Activated CD8-positive, alpha-beta T cell treated with anti-CD3 and anti-CD28 coated beads for 36 hours (primary cell): ENCODE data around the gene ITSN2. TPM values are rescaled to one million over a fixed set of nuclear protein-coding genes. Genes with fewer than 3 reads are reported as not detected.
A peak's percentile ranks its signal among the peaks of the same experiment; 100 is the strongest.

Experiments used
- ATAC-seq: fragments of 200-7000 bp; cut with Tn5 transposase; one replicate; pipeline ENCODE4 v1.10.0; 2021; ENCODE audit warnings: mild to moderate bottlenecking, moderate library complexity
- CTCF ChIA-PET: fragments of 350-600 bp; sonication (Branson Sonifier 250); formaldehyde crosslinking; loops from one replicate; lab custom pipeline; 2021; ENCODE audit warnings: antibody characterized with exemption; lab: Charles Lee
- POLR2A ChIA-PET: fragments of 350-600 bp; sonication (Branson Sonifier 250); formaldehyde crosslinking; loops from one replicate; lab custom pipeline; 2021; ENCODE audit warnings: antibody characterized with exemption; lab: Charles Lee
- DNase-seq: peaks from one replicate; pipeline ENCODE4 v3.0.0-alpha.2; 2020
- H3K27ac Mint-ChIP-seq: one replicate; pipeline ENCODE4 v1.8.0; 2021; ENCODE audit warnings: mild to moderate bottlenecking, mixed read lengths
- H3K27me3 Mint-ChIP-seq: one replicate; pipeline ENCODE4 v1.8.0; 2021; ENCODE audit warnings: mixed read lengths
- H3K36me3 Mint-ChIP-seq: one replicate; pipeline ENCODE4 v1.8.0; 2021; ENCODE audit warnings: low read depth, mixed read lengths
- H3K4me1 Mint-ChIP-seq: one replicate; pipeline ENCODE4 v1.8.0; 2021; ENCODE audit warnings: low read depth, mixed read lengths
- H3K4me3 Mint-ChIP-seq: one replicate; pipeline ENCODE4 v1.8.0; 2021; ENCODE audit warnings: mild to moderate bottlenecking, moderate library complexity, mixed read lengths
- H3K9me3 Mint-ChIP-seq: one replicate; pipeline ENCODE4 v1.8.0; 2021; ENCODE audit warnings: mixed read lengths
- intact Hi-C: fragments of 100-400 bp; cut with micrococcal nuclease; formaldehyde crosslinking; loops from one replicate; pipeline ENCODE4 v1.10.0; 2022
- total RNA-seq, 2 experiments: library from RNA; stranded (reverse); gene quantifications; one replicate each; pipeline ENCODE4 v1.2.3, GENCODE V29; 2021
- TF ChIP-seq, protein P1 (sequence below): fragments of 200-600 bp; IDR thresholded peaks from one replicate; pipeline ENCODE4 v1.8.0; 2022; ENCODE audit warnings: antibody characterized with exemption, mild to moderate bottlenecking

The ITSN2 gene
- total RNA-seq, 2 experiments from 2014 or later = 44.0 to 48.6 TPM

- Mint-ChIP-seq H3K4me1 (no peaks in the 10 kb centered on the region), H3K27ac (no peak overlapping the region), H3K4me3 (no peak overlapping the region), H3K9me3 (no peaks in the 10 kb centered on the region), H3K27me3 (no peaks in the 10 kb centered on the region), H3K36me3 (peaks cover 19% of the 10 kb centered on the region)
- ChIA-PET POLR2A (no interaction called here), CTCF (interaction anchor here (0.9 to 1.1 kb wide), 2 partner anchors 104 to 163 kb away, joined by 3 read pairs; no protein-coding TSS in a partner anchor)
- TF ChIP-seq, protein P1, sequence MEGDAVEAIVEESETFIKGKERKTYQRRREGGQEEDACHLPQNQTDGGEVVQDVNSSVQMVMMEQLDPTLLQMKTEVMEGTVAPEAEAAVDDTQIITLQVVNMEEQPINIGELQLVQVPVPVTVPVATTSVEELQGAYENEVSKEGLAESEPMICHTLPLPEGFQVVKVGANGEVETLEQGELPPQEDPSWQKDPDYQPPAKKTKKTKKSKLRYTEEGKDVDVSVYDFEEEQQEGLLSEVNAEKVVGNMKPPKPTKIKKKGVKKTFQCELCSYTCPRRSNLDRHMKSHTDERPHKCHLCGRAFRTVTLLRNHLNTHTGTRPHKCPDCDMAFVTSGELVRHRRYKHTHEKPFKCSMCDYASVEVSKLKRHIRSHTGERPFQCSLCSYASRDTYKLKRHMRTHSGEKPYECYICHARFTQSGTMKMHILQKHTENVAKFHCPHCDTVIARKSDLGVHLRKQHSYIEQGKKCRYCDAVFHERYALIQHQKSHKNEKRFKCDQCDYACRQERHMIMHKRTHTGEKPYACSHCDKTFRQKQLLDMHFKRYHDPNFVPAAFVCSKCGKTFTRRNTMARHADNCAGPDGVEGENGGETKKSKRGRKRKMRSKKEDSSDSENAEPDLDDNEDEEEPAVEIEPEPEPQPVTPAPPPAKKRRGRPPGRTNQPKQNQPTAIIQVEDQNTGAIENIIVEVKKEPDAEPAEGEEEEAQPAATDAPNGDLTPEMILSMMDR = no peak
- intact Hi-C loops = no loop called here
- DNase-seq = no peak
- no peak for ATAC-seq
Observed at GRCh38 chr2:24247592-24247991, 112.7 kb downstream of the ITSN2 start.

DNA sequence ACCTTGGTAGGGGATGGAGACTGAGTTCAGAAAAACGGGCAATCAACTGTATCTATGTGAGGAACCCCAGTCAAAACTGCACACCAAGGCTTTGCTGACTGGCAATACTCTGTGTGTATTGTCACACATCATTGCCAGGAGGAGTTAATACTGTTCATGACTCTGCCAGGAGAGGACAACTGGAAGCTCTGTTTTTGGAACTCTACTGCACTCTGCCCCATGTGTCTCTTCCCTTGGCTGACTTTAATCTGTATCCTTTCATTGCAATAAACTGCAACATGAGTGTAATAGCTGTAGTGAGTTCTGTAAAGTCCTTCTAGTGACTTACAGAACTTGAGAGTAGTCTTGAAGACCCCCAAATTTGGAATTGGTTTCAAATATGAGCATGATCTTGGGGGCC lies 113.2 kb downstream of the ITSN2 start:
- intact Hi-C loops = no loop called here
- H3K9me3 Mint-ChIP-seq = no peaks in the 10 kb centered on the region
- ChIA-PET POLR2A (no interaction called here), CTCF (interaction anchor here (0.9 to 1.1 kb wide), 2 partner anchors 104 to 163 kb away, joined by 3 read pairs; no protein-coding TSS in a partner anchor)
- H3K27me3 Mint-ChIP-seq = no peaks in the 10 kb centered on the region
- H3K36me3 Mint-ChIP-seq = peaks cover 19% of the 10 kb centered on the region
- DNase-seq = no peak
- H3K4me3 Mint-ChIP-seq = no peak overlapping the region
- TF ChIP-seq, protein P1 = no peak
- peak overlapping the region; percentile 3 for H3K27ac Mint-ChIP-seq
- ATAC-seq = no peak
- H3K4me1 Mint-ChIP-seq = no peaks in the 10 kb centered on the region

GRCh38 chr2:24245986-24246776 lies 114.2 kb downstream of the ITSN2 start:
- DNase-seq (no peak), ATAC-seq (no peak)
- intact Hi-C loops = no loop called here
- Mint-ChIP-seq H3K4me3 (no peak overlapping the region), H3K4me1 (no peaks in the 10 kb centered on the region), H3K36me3 (peaks cover 20% of the 10 kb centered on the region), H3K27me3 (no peaks in the 10 kb centered on the region), H3K9me3 (no peaks in the 10 kb centered on the region), H3K27ac (no peak overlapping the region)
- ChIA-PET POLR2A (no interaction called here), CTCF (interaction anchor here (1.1 kb wide), 1 partner anchor 105 kb away, joined by 3 read pairs; no protein-coding TSS in a partner anchor)
- TF ChIP-seq, protein P1 = no peak

GRCh38 chr2:24241528-24241927 lies 118.8 kb downstream of the ITSN2 start:
- Mint-ChIP-seq H3K27ac (no peak overlapping the region), H3K9me3 (no peaks in the 10 kb centered on the region), H3K36me3 (peaks cover 10% of the 10 kb centered on the region), H3K4me3 (no peak overlapping the region), H3K27me3 (no peaks in the 10 kb centered on the region), H3K4me1 (no peaks in the 10 kb centered on the region)
- POLR2A ChIA-PET = no interaction called here
- CTCF ChIA-PET = interaction anchor here (0.6 kb wide), 1 partner anchor 380 kb away, joined by 3 read pairs; no protein-coding TSS in a partner anchor
- intact Hi-C loops = no loop called here
- ATAC-seq = no peak
- DNase-seq = no peak
- TF ChIP-seq, protein P1 = no peak

DNA sequence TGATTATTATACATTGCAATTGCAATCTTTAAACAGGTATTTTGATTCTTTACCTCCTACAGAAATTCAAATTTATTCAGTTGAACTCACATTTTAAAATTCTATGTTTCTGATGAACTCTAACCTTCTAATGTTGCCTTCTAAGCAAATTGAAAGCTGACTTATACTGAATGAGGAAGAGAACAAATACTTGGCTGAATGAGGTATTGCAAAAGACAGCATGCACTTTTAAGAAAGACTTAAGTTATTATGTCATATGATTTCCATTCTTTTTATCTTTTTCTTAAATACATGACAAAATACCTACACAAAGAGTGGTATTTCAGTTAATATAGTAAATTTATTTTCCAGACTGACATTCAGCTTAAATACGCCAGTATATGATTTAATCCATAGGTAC lies 120.8 kb downstream of the ITSN2 start:
- POLR2A ChIA-PET = no interaction called here
- intact Hi-C loops = no loop called here
- H3K4me3 Mint-ChIP-seq = no peak overlapping the region
- no peaks in the 10 kb centered on the region for H3K4me1 Mint-ChIP-seq
- ATAC-seq (no peak), DNase-seq (no peak)
- H3K36me3 Mint-ChIP-seq = peaks cover 8% of the 10 kb centered on the region
- H3K9me3 Mint-ChIP-seq = no peaks in the 10 kb centered on the region
- CTCF ChIA-PET = no interaction called here
- no peak overlapping the region for H3K27ac Mint-ChIP-seq
- TF ChIP-seq, protein P1 = no peak
- H3K27me3 Mint-ChIP-seq = no peaks in the 10 kb centered on the region
